Activated T-helper 17 cell treated with anti-CD3 and anti-CD28 coated beads, Interleukin-2, amount 50 U/mL, for 72 hours (primary cell): ENCODE measurements around the gene FRMD1. TPM values are rescaled to one million over a fixed set of nuclear protein-coding genes. Genes with fewer than 3 reads are reported as not detected.

Source experiments
- ATAC-seq: fragments of 150-1000 bp; cut with Tn5 transposase; replicated peaks from 2 replicates; pipeline ENCODE4 v1.10.0; 2021; ENCODE audit warnings: mild to moderate bottlenecking, moderate library complexity
- H3K27ac Mint-ChIP-seq: one replicate; pipeline ENCODE4 v1.8.0; 2022; ENCODE audit warnings: mixed read lengths
- H3K27me3 Mint-ChIP-seq: one replicate; pipeline ENCODE4 v1.8.0; 2022; ENCODE audit warnings: mixed read lengths
- H3K36me3 Mint-ChIP-seq: one replicate; pipeline ENCODE4 v1.8.0; 2022; ENCODE audit warnings: low read depth, mild to moderate bottlenecking, mixed read lengths
- H3K4me1 Mint-ChIP-seq: one replicate; pipeline ENCODE4 v1.8.0; 2022; ENCODE audit warnings: mixed read lengths
- H3K4me3 Mint-ChIP-seq: one replicate; pipeline ENCODE4 v1.8.0; 2022; ENCODE audit warnings: mild to moderate bottlenecking, mixed read lengths
- H3K9me3 Mint-ChIP-seq: one replicate; pipeline ENCODE4 v1.8.0; 2022; ENCODE audit warnings: mixed read lengths
- total RNA-seq, 2 donors: library from RNA; stranded (reverse); gene quantifications; one replicate each; pipeline ENCODE4 v1.2.3, GENCODE V29; 2022

Gene FRMD1
- total RNA-seq, 2 donors from 2014 or later = not detected

- Mint-ChIP-seq H3K27me3 (peaks cover 5% of the 10 kb centered on the region), H3K4me3 (no peak overlapping the region), H3K4me1 (no peaks in the 10 kb centered on the region), H3K9me3 (peaks cover 9% of the 10 kb centered on the region), H3K27ac (no peak overlapping the region), H3K36me3 (no peaks in the 10 kb centered on the region)
- ATAC-seq = no peak
Measured at GRCh38 chr6:168118935-168119334, 39.9 kb upstream of the FRMD1 start.

GRCh38 chr6:168117942-168118341 is 38.9 kb upstream of the FRMD1 start:
- ATAC-seq = no peak
- Mint-ChIP-seq H3K4me3 (no peak overlapping the region), H3K4me1 (no peaks in the 10 kb centered on the region), H3K9me3 (peaks cover 7% of the 10 kb centered on the region), H3K27ac (no peak overlapping the region), H3K36me3 (no peaks in the 10 kb centered on the region), H3K27me3 (peaks cover 3% of the 10 kb centered on the region)

GRCh38 chr6:168116975-168117899 is 38.2 kb upstream of the FRMD1 start:
- no peaks in the 10 kb centered on the region for H3K27me3 Mint-ChIP-seq
- no peak overlapping the region for H3K27ac Mint-ChIP-seq
- H3K9me3 Mint-ChIP-seq = peaks cover 4% of the 10 kb centered on the region
- H3K4me1 Mint-ChIP-seq = no peaks in the 10 kb centered on the region
- H3K4me3 Mint-ChIP-seq = no peak overlapping the region
- no peaks in the 10 kb centered on the region for H3K36me3 Mint-ChIP-seq
- ATAC-seq = no peak

GRCh38 chr6:168116438-168116974 is 37.5 kb upstream of the FRMD1 start:
- H3K4me1 Mint-ChIP-seq = no peaks in the 10 kb centered on the region

GRCh38 chr6:168115748-168116437 is 36.9 kb upstream of the FRMD1 start:
- Mint-ChIP-seq H3K27me3 (no peaks in the 10 kb centered on the region), H3K36me3 (no peaks in the 10 kb centered on the region)

More at GRCh38 chr6:168116438-168116974, 37.5 kb upstream of the FRMD1 start:
- Mint-ChIP-seq H3K27ac (no peak overlapping the region), H3K36me3 (no peaks in the 10 kb centered on the region), H3K9me3 (peaks cover 4% of the 10 kb centered on the region), H3K4me3 (no peak overlapping the region), H3K27me3 (no peaks in the 10 kb centered on the region)
- ATAC-seq = no peak

GRCh38 chr6:168113226-168113625 is 34.2 kb upstream of the FRMD1 start:
- no peak overlapping the region for H3K27ac Mint-ChIP-seq
- no peaks in the 10 kb centered on the region for H3K36me3 Mint-ChIP-seq
- H3K4me1 Mint-ChIP-seq = no peaks in the 10 kb centered on the region
- no peak overlapping the region for H3K4me3 Mint-ChIP-seq
- ATAC-seq = no peak
- H3K9me3 Mint-ChIP-seq = peaks cover 4% of the 10 kb centered on the region
- peaks cover 4% of the 10 kb centered on the region for H3K27me3 Mint-ChIP-seq

More at GRCh38 chr6:168115748-168116437, 36.9 kb upstream of the FRMD1 start:
- no peak overlapping the region for H3K27ac Mint-ChIP-seq
- H3K9me3 Mint-ChIP-seq = peaks cover 4% of the 10 kb centered on the region
- no peak overlapping the region for H3K4me3 Mint-ChIP-seq
- ATAC-seq = no peak
- no peaks in the 10 kb centered on the region for H3K4me1 Mint-ChIP-seq

- H3K27ac Mint-ChIP-seq = no peak overlapping the region
- no peak for ATAC-seq
Measured at GRCh38 chr6:168111911-168112310, 32.9 kb upstream of the FRMD1 start.

GRCh38 chr6:168110437-168110836 is 31.4 kb upstream of the FRMD1 start:
- ATAC-seq = no peak
- H3K4me1 Mint-ChIP-seq = no peaks in the 10 kb centered on the region
- no peaks in the 10 kb centered on the region for H3K36me3 Mint-ChIP-seq
- peaks cover 2% of the 10 kb centered on the region for H3K9me3 Mint-ChIP-seq
- peaks cover 11% of the 10 kb centered on the region for H3K27me3 Mint-ChIP-seq
- no peak overlapping the region for H3K4me3 Mint-ChIP-seq
- no peak overlapping the region for H3K27ac Mint-ChIP-seq

More at GRCh38 chr6:168111911-168112310, 32.9 kb upstream of the FRMD1 start:
- Mint-ChIP-seq H3K4me1 (no peaks in the 10 kb centered on the region), H3K36me3 (no peaks in the 10 kb centered on the region), H3K9me3 (peaks cover 4% of the 10 kb centered on the region), H3K4me3 (no peak overlapping the region), H3K27me3 (peaks cover 4% of the 10 kb centered on the region)

GRCh38 chr6:168109171-168109570 is 30.2 kb upstream of the FRMD1 start:
- H3K4me1 Mint-ChIP-seq = no peaks in the 10 kb centered on the region
- no peaks in the 10 kb centered on the region for H3K36me3 Mint-ChIP-seq
- no peak overlapping the region for H3K27ac Mint-ChIP-seq
- no peak overlapping the region for H3K4me3 Mint-ChIP-seq
- H3K27me3 Mint-ChIP-seq = peaks cover 20% of the 10 kb centered on the region
- no peaks in the 10 kb centered on the region for H3K9me3 Mint-ChIP-seq
- no peak for ATAC-seq

GRCh38 chr6:168107191-168107983 is 28.4 kb upstream of the FRMD1 start:
- no peaks in the 10 kb centered on the region for H3K36me3 Mint-ChIP-seq
- H3K4me3 Mint-ChIP-seq = no peak overlapping the region
- H3K9me3 Mint-ChIP-seq = no peaks in the 10 kb centered on the region
- H3K4me1 Mint-ChIP-seq = no peaks in the 10 kb centered on the region
- no peak overlapping the region for H3K27ac Mint-ChIP-seq
- H3K27me3 Mint-ChIP-seq = peaks cover 35% of the 10 kb centered on the region
- ATAC-seq = no peak

- Mint-ChIP-seq H3K4me3 (no peak overlapping the region), H3K27ac (no peak overlapping the region), H3K9me3 (no peaks in the 10 kb centered on the region), H3K4me1 (no peaks in the 10 kb centered on the region), H3K36me3 (no peaks in the 10 kb centered on the region), H3K27me3 (peaks cover 41% of the 10 kb centered on the region)
- no peak for ATAC-seq
Measured at GRCh38 chr6:168106633-168107005, 27.6 kb upstream of the FRMD1 start.

- no peaks in the 10 kb centered on the region for H3K9me3 Mint-ChIP-seq
- H3K36me3 Mint-ChIP-seq = no peaks in the 10 kb centered on the region
- peaks cover 41% of the 10 kb centered on the region for H3K27me3 Mint-ChIP-seq
- H3K27ac Mint-ChIP-seq = no peak overlapping the region
- no peak overlapping the region for H3K4me3 Mint-ChIP-seq
- no peaks in the 10 kb centered on the region for H3K4me1 Mint-ChIP-seq
- ATAC-seq = no peak
Measured at GRCh38 chr6:168105813-168106632, 27.0 kb upstream of the FRMD1 start.

- Mint-ChIP-seq H3K27me3 (peaks cover 46% of the 10 kb centered on the region), H3K9me3 (no peaks in the 10 kb centered on the region), H3K4me1 (no peaks in the 10 kb centered on the region), H3K27ac (no peak overlapping the region), H3K4me3 (no peak overlapping the region), H3K36me3 (no peaks in the 10 kb centered on the region)
- ATAC-seq = no peak
Measured at GRCh38 chr6:168104636-168105035, 25.6 kb upstream of the FRMD1 start.
